ENCODE results near the gene SPSB1.

Gene SPSB1

DNA sequence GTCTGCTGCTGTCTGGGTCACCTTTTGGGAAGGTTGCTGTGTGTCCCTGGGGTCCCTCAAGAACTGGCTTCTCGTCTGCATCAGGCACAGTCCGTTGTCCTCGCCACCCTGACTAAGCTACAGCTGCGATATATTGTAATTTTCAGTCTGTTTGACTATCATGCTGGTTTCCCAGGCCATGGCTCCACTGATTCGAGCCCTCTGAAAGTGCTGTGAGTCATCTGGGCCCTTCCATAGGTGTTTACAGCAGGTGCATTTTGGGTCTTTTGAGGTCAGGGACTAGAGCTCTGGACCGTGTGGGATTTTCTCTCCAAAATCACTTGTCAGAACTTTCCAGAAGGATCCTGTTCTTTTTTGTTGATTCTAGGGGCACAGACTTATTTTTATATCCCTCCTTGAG lies 52.8 kb downstream of the SPSB1 start:
- no peak for DNase-seq (ENCODE audit: low spot score)

DNA sequence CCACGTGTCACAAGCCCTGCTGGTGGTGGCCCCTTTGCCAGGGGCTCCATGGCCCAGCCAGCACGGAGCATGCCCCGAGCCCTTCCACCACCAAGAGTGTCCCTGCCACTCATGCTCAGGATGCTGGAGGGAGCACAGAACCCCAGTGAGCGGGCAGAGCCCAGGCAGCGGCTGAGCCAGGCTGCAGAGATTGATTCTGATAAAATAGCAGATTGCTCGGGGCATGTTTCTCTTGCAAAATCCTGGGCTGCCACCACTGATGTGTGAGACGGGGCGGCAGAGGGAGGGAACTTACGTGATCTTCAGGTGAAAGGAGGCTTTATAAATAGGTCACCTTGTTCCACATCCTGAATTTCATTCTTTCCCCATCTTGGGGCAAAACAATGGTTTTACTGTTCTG lies 53.2 kb downstream of the SPSB1 start:
- DNase-seq (ENCODE audit: low spot score) = no peak

DNA sequence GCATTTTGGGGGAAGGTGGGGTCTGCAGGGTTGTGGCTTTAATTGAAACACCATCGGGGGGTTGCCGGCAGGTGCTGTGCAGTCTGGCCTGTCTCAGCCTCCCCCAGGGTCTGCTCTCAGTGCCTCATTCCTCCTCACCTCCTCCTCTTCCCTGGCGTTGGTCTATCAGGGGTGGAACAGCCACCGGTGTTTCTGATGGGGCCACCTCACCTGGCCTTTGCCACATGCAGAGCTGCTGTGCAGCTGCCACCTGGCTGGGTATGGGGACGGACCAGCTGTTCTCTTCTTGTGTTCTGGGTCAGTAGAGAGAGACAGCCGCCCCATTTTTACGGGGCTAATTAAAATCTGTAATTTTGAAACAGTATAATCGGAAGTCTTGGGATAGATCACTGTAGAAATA lies 53.9 kb downstream of the SPSB1 start:
- no peak for DNase-seq (ENCODE audit: low spot score)

DNA sequence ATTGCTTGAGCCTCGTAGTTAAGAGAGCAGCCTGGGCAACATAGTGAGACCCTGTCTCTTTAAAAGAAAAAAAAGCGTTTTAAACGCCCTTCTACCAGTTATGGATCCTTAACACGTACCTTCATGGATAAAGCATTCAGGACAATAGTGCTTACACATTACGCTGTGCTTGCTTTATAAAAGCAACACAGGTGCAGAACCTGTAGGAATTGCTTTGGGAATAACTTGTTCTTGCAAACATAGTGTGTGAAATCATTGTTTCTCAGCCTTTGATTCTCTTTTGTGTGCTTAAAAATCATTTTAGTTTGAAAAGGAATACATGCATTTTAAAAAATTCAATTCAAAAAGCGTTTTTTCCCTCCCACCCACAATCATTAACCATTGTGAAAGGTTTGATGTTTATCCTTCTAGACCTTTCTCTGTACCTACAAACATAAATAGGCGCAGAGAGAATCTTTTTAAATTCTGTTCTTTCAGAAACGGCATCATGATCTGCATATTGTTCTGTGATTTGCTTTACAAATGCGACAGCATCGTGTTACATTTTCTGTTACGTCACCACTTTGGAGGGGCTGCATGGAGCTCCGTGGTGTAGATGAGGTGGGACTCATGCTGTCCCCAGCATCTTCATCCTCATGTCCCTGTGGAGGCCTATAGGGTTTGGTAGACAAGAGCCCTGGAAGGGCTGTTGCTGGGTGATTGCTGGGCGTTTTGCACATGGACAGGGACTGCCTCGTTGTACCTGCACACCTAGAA lies 54.6 kb downstream of the SPSB1 start:
- no peak for DNase-seq (ENCODE audit: low spot score)

DNA sequence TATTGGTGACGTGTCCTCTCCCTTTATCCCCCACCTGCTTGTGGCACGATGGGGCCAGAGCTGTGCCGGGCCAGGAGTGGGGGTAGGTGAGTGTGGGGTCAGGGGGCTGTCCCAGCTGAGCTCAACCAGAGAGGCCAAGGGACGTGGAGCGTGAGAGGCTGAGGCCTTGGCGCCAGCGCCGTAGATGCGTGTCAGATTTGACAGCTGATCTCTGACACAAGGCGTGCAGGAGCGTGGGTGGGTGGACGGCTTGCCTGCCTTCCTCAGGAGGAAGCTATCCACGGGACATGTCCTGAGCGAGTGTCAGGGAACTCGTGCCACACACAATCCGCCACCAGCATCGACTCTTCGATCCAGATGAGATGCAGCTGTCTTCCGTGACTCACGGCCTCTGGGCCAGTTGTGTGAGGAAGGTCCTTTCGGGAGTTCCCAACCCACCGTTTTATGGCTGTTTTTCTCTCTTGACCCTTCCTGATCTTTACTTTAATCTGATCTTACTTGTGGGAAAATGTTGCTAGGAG lies 56.7 kb downstream of the SPSB1 start:
- DNase-seq (ENCODE audit: low spot score) = no peak

DNA sequence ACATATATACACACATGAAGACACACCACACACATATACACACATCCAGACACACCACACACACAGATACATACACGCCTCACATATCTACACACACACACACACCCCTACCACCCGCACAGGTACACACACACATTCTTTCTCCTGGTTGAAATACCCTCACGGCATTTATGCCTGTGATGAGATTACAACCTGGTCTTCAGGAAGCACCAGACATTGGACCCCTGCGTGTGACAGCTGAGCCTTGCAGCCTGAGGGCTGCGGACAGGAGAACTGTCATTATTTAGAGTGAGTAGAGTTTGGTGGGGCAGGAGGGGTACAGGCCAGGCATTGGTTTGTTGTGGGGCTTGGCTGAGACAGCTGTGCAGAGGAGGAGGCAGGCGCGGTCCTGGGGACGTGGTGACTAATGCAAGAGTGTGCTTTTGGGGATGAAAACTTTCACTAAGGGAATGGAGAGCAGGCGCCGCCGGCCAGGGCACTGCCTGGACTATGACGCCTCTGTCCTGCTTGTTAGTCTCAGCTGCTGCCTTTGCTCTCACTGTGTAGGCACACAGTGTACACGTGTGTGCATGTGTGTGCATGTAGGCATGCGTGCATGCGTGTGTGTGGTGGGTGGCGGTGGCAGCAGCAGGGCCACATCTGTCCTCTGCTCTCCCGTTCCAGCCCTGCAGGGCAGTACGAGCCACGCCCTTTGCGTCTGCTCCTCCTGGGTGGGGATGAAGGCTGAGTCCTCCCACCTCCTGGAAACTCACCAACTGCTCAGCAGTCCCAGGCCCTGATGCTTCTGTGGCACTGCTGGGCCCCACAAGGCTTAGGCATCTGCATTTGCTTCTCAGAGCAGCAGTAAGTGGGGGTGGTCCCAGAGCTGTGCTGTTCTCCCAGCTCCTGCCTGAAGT lies 57.6 kb downstream of the SPSB1 start:
- no peak for DNase-seq (ENCODE audit: low spot score)

DNA sequence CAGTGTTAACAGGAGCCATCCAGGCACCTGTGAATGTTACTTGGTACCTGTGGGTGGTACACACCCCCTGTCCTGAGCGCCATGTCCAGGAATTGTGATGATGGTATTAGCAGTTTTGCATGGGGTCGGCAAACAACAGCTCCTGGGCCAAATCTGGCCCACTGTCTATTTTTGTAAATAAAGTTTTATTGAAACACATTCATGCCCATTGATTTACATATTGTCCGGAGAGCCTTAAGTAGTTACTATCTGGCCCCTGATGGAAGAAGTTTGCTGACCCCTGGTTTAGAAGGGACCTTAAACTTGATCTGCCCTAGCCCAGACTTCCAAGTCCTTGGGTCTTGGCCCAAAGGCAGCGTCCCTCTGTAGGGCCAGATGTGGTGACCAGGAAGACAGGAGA lies 58.3 kb downstream of the SPSB1 start:
- DNase-seq (ENCODE audit: low spot score) = no peak

DNA sequence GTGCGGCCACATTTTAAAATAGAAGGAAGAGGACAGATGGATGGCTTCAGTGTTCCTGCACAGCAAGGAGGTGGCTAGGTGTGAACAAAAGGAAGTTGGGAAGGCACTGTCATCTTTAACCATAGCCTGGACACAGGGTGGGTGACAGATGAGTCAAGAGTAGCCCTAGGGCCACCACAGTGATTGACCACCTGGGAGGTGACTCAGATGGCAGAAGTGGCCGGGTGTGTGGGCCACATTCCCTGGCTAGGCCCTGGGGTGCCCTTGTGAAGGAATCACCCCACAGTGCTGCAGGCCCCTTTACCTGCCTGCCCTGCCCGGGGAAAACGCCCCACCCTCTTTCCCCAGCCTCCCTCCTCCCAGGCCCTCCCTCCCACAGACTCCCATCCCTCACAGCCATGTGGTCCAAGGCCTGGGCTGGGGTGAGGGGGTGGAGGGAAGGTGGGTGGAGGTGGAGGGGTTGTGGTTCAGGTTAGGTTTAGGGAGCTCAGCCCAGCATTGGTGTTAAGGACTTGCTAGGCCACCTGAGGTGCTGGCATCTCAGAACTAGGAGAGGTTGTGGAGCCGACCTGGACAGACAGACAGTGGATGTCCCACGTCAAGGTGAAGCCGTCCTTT lies 59.1 kb downstream of the SPSB1 start:
- DNase-seq (ENCODE audit: low spot score) = no peak

DNA sequence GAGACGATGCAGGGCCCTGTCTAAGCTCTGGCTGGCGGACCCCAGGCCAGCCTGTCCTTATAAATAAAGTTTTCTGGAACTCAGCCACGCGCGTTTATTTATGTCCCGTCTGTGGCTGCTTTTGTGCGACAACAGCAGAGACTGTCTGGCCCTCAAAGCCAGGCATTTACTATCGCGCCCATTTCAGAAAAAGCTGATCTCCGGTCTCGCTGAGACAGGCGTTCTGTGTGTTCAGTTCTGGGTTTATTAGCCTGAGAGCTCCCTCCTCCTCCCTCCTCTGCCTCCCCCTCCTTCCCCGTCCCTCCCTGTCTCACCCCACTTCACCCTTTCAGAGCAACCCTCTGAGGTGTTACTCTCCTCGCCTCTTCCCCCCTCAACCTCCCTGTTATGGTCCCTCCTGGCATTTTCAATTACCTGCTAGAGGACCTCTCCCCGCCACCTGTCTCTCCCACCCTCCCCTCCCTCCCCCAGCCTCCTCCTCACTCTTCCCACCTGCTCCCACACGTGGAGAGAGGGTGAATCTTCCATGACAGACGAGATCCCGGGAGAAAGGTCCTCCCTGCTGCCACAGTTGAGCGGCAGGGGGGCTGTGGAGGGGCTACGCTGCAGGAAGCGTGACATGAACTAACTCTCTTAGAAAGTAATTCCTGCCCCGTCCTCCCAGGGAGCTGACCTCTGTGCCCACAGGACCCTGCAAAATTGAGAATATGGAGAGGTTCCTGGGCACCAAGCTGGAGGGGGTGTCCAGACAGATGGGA lies 59.9 kb downstream of the SPSB1 start:
- DNase-seq (ENCODE audit: low spot score) = peak; percentile 52

DNA sequence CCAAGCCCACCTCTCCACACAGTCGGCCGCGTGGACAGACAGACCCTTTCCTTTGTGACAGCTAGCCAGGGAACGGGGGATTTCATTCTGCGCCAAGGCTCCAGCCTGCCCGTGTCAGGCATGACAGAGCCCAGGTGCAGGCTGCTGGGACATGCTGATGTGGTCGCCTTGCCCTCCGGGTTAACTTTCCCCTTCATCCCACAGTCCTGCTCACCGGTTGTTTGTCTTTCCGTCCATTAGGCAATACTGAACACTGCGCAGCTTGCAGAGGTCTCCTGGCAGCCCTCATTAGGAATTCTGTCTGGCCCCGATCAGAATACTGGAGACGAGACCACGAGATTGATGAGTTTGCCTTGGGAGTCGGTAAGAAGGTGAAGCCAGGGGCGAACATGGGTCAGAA lies 62.8 kb downstream of the SPSB1 start:
- DNase-seq (ENCODE audit: low spot score) = no peak

DNA sequence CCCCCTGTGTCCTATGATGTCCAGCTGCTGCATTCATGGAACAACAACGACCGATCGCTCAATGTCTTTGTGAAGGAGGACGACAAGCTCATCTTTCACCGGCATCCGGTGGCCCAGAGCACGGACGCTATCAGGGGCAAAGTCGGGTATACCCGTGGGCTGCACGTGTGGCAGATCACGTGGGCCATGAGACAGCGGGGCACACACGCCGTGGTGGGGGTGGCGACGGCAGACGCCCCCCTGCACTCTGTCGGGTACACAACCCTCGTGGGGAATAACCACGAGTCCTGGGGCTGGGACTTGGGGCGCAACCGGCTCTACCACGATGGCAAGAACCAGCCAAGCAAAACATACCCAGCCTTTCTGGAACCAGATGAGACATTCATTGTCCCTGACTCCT lies 63.3 kb downstream of the SPSB1 start:
- no peak for DNase-seq (ENCODE audit: low spot score)

DNA sequence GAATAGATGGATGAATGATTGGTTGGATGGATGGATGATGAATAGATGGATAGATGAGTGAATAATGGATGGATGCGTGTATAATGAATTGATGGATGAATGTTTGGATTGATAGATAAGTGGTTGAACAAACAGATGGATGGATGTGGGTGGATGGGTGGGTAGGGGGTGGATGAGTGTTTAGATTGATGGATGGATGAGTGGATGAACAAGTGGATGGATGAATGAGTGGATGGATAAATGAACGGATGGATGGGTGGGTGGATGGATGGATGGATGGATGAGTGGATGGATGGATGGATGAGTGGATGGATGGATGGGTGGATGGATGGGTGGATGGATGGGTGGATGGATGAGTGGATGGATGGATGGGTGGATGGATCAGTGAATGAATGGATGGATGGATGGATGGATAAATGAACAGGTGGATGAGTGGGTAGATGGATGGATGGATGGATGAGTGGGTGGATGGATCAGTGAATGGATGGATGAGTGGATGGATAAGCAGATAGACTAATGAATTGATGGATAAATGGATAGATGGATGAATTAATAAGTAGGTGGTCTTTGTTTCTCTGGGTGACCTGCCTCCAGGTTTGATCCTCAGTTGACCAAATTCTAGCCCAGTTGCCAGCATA lies 64.3 kb downstream of the SPSB1 start:
- no peak for DNase-seq (ENCODE audit: low spot score)

DNA sequence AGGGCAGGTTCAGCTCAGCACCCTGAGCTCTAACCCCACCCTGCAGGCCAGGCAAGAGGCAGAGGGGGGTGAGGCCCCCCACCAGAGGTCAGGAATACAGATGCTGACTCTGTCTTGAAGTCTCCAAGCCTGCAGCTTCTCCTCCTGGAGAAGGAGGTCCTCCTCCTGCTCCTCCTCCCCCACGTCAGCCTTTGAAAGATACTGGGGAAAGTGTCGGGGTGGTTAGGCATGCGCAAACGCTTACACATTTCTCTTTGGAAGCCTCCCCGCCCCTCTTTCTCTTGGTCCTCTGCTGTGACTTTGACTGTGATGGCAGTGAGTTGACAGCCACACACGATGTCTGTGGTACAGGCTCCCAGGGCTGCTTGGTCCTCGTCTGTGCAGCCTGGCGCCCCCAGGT lies 65.3 kb downstream of the SPSB1 start:
- no peak for DNase-seq (ENCODE audit: low spot score)

DNA sequence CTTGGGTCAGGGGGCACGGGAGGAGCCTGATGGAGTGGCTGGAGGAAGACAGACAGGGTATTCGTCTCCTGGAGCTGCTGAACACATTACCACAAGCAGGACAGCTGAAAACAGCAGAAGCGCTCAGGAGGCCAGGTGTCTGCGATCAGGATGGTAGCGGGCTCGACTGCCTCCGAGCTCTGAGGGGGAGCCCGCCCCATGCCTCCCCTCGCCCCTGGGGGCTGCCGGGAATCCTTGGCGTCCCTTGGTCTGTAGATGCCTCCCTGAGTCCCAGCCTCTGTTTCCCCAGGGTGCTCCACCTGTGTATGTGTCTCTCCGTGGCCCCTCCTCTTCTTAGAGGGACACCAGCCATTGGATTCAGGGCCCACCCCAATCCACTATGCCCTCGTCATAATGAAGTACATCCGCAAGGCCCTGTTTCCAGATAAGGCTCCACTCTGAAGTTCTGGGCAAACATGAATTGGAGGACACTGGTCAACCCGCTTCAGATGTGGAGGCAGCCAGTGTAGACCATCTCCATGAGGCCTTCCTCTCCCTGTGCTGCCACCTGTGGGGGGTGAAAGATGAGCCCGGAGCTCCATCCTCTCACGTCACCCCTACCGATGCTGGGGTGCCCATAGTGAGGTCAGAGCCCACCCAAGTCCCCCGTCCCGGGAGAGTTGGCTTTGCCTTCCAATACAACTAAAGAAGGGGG lies 67.8 kb downstream of the SPSB1 start:
- DNase-seq (ENCODE audit: low spot score) = no peak

DNA sequence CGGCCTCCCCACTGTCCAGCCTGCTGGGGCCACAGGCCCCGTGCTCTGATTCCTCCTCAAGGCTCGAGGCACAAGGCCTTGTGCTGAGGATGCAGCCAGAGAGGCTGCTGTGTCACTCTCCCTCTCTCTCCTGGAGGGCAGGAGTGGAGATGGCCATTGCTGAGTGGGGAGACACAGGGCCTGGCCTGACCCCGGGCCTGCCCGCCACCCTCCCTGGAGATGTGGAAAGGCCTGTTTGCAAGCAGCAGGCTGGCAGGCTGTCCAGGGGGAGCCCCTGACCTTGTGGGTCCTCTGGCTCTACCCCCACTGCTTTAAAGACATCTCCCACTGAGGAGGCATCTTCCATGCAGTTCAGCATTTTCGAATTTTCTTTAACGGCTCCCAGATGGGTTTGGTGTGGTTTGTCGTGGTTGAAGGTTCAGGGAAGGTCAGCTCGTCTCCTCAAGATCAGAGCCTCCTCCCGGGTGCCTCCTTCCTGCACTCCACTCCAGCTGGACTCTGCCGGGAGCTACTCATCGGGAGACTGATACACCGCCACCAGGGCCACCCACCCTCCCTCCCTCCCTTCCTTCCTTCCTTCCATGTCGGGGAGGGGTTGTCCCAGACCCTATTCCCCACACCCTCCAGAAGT lies 69.1 kb downstream of the SPSB1 start:
- DNase-seq (ENCODE audit: low spot score) = no peak

DNA sequence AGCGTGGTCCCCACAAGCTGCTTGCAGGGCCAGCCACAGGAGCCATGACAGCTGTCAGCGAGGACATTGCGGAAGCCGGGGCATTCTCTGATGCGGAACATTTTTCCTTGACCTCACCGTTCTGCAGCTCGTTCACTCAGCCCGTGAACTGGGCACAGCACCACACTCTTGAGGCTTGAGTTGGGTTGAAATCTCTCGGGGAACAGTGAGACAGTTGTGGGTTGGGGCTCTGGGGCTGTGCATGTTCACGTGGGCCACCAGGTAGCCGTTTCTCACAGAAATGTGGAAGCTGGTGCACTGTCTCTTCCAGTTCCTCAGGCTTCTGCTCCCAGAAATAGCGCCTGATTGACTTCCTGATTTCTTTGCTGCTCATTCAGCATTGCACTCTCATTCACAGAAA lies 69.8 kb downstream of the SPSB1 start:
- peak; percentile 39 for DNase-seq (ENCODE audit: low spot score)

DNA sequence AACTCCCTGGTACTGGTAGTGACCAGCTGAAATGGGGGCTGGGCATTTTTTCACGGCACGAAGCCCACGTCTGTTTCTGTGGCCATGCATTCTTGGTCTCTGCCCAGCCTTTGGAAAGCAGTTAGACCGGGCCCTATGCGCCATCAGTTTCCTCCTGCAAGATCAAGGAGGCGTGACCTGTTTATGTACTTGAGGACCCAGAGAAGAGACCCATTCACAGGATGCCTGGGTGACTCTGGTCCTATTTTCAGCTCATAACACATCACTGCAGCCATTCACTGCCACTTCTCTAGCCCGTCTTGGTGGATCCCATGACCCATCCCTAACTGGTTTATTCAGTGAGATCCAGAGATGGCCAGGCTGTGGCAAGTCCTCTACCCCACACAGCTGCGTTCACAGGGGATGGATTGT lies 70.4 kb downstream of the SPSB1 start:
- DNase-seq (ENCODE audit: low spot score) = peak; percentile 89

DNA sequence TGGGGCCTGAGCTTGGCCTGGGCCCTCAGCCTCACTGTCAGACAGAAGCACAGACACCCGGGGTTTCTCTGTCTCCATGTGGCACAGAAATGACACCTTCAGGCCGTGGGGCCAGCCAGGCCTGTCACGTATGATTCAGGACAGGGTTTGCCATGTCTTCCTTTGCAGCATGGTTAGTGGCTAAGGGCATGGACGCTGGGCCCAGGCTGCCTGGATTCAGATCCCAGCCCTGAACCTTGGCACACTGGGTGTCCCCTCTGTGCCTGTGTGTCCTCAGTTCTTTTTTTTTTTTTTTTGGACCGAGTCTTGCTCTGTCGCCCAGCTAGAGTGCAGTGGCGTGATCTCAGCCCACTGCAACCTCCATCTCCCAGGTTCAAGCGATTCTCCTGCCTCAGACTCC lies 73.6 kb downstream of the SPSB1 start:
- DNase-seq (ENCODE audit: low spot score) = no peak

DNA sequence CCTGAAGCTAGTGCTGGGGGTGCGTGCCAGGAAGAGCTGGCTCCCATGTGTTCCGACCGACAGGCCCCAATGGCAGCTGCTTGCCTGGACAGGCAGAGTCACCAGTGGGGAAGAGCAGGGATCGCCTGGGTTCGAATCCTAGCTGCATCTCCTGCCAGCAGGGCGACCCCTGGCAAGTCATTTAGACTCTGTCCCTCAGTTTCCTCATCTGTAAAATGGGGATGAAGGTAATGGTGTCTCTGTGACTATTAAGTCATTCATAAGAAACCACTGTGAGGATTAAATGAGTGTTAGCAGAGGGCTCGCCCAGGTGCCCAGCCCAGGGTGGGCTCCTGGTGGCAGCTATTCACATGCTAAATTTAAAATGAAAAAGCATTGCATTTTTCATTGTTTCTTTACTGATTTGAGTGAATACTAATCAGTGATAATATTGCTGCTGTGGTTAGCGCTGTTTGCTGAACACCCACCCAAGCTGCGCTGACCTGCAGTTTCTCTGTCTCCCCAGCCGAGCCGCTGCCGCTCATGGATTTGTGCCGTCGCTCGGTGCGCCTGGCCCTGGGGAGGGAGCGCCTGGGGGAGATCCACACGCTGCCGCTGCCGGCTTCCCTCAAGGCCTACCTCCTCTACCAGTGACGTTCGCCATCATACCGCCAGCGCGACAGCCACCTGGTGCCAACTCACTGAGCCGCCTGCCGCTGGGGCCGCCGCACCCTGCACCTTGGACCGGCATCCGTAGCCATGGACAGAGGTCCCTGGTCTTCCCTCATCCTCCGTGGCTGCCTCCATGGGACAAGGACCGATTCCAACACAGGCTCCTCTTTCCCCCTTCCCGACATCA lies 74.5 kb downstream of the SPSB1 start:
- no peak for DNase-seq (ENCODE audit: low spot score)

Data from putamen (tissue), 1 donor.